OCI-LY7 (cell line): ENCODE data around the gene SPATA3. TPM values are rescaled to one million over a fixed set of nuclear protein-coding genes. Genes with fewer than 3 reads are reported as not detected.

ENCODE experiments used
- BruUV-seq: library from RNA; stranded (reverse); fragments of 400-500 nt; replicated peaks from 2 replicates; lab custom pipeline; 2021; lab: Mats Ljungman, UMichigan
- CTCF ChIA-PET: fragments of 300-600 bp; sonication (Branson Sonifier 250); formaldehyde crosslinking; loops from one replicate; lab custom pipeline; 2022; ENCODE audit warnings: antibody characterized with exemption; ENCODE audit not compliant: unreplicated experiment; lab: Charles Lee
- POLR2A ChIA-PET: fragments of 300-600 bp; sonication (Branson Sonifier 250); formaldehyde crosslinking; loops from one replicate; lab custom pipeline; 2022; ENCODE audit warnings: antibody characterized with exemption; lab: Charles Lee
- DNase-seq: peaks from one replicate; pipeline ENCODE4 v3.0.0-alpha.2; 2015; ENCODE audit warnings: low spot score
- H2AFZ ChIP-seq: fragments of 200-600 bp; sonication (generic), shearing (Covaris generic); 2 replicates; pipeline ENCODE4 v1.6.1; 2014; ENCODE audit warnings: mild to moderate bottlenecking, antibody characterized with exemption, low read length, moderate library complexity
- H3K27ac ChIP-seq: fragments of 200-600 bp; sonication (generic); 2 replicates; pipeline ENCODE4 v1.5.1; 2014; ENCODE audit warnings: mixed run types, low read depth, mild to moderate bottlenecking, moderate library complexity, low read length, inconsistent platforms; ENCODE audit not compliant: poor library complexity, severe bottlenecking
- H3K36me3 ChIP-seq: fragments of 200-600 bp; sonication (generic); 2 replicates; pipeline ENCODE4 v1.6.1; 2014; ENCODE audit warnings: mild to moderate bottlenecking, antibody characterized with exemption, low read length, moderate library complexity, mixed read lengths; ENCODE audit not compliant: insufficient read depth
- H3K4me1 ChIP-seq: fragments of 200-600 bp; sonication (generic); 2 replicates; pipeline ENCODE4 v1.5.1; 2014; ENCODE audit warnings: mild to moderate bottlenecking, low read length; ENCODE audit not compliant: insufficient read depth, poor library complexity, severe bottlenecking
- H3K4me2 ChIP-seq: fragments of 200-600 bp; sonication (generic); 2 replicates; pipeline ENCODE4 v1.6.1; 2014; ENCODE audit warnings: mild to moderate bottlenecking, low read length
- H3K4me3 ChIP-seq: fragments of 200-600 bp; sonication (generic); 2 replicates; pipeline ENCODE4 v1.5.1; 2014; ENCODE audit warnings: mild to moderate bottlenecking, low read depth, low read length; ENCODE audit not compliant: poor library complexity, severe bottlenecking
- H3K79me2 ChIP-seq: fragments of 200-600 bp; sonication (generic); 2 replicates; pipeline ENCODE4 v1.6.1; 2016; ENCODE audit warnings: low read depth, mild to moderate bottlenecking, low read length, moderate library complexity, mixed read lengths; ENCODE audit not compliant: insufficient read depth
- H3K9me2 ChIP-seq: fragments of 200-600 bp; sonication (generic); 2 replicates; pipeline ENCODE4 v1.6.1; 2016; ENCODE audit warnings: mild to moderate bottlenecking, low read length, mixed read lengths; ENCODE audit not compliant: insufficient read depth
- H3K9me3 ChIP-seq: fragments of 200-600 bp; sonication (generic); 2 replicates; pipeline ENCODE4 v1.6.1; 2014; ENCODE audit warnings: mild to moderate bottlenecking, mixed run types, low read length, mixed read lengths
- H4K20me1 ChIP-seq: fragments of 200-600 bp; sonication (generic); 2 replicates; pipeline ENCODE4 v1.6.1; 2014; ENCODE audit warnings: mild to moderate bottlenecking, antibody characterized with exemption, low read length, moderate library complexity, mixed read lengths; ENCODE audit not compliant: insufficient read depth
- EZH2phosphoT487 ChIP-seq: fragments of 200-600 bp; sonication (generic); IDR thresholded peaks from 2 replicates; pipeline ENCODE4 v1.6.1; 2018; ENCODE audit warnings: low read depth, borderline replicate concordance, mild to moderate bottlenecking, mixed run types, antibody characterized with exemption, low read length, moderate library complexity, mixed read lengths
- intact Hi-C: fragments of 100-400 bp; cut with micrococcal nuclease; formaldehyde crosslinking; loops from one replicate; pipeline ENCODE4 v1.10.0; 2022; ENCODE audit not compliant: unreplicated experiment
- total RNA-seq, 2 experiments: library from RNA; depleted of rRNA in 1 of 2; stranded (reverse); fragments of >200 nt in 1 of 2; shearing (Covaris generic) in 1 of 2; gene quantifications; 2 replicates each; pipeline ENCODE4 v1.2.3, GENCODE V29; 2014 to 2022
- TF ChIP-seq, protein P1 (sequence below): fragments of 200-600 bp; sonication (generic); conservative IDR thresholded peaks from 2 replicates; pipeline ENCODE4 v1.5.1; 2014; ENCODE audit warnings: mild to moderate bottlenecking, antibody characterized with exemption, low read length, moderate library complexity, mixed read lengths

The SPATA3 gene
- total RNA-seq, 2 experiments from 2014 or later: not detected

DNA sequence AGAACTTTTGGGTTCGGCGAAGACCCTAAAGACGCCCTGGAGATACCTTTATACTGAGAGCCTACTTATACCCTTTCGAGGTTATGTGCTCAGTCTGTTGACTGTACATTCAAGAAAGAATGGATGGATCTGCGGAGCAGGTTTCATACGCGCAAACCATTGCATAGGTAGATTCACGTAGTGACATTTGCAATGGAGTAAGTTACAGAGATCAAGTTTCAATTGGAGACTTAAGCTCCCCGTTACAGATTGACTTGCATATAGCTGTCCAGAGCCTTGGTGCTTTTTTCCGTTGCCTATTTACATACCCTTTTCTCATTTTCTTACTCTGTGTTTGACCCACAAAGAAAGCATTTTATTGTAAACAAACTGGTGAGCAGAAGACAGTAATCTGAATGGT, 61.7 kb downstream of the SPATA3 start:
- Histone ChIP-seq H3K4me3 (peak overlapping the region; percentile 99), H3K27ac (no peak overlapping the region), H4K20me1 (peaks cover 27% of the 10 kb centered on the region), H2AFZ (no peak overlapping the region), H3K36me3 (peaks cover 32% of the 10 kb centered on the region), H3K9me2 (no peaks in the 10 kb centered on the region), H3K4me2 (peak overlapping the region; percentile 92), H3K4me1 (peaks cover 27% of the 10 kb centered on the region), H3K79me2 (peaks cover 48% of the 10 kb centered on the region), H3K9me3 (no peaks in the 10 kb centered on the region)
- no TSS peak for BruUV-seq
- TF ChIP-seq, protein P1, sequence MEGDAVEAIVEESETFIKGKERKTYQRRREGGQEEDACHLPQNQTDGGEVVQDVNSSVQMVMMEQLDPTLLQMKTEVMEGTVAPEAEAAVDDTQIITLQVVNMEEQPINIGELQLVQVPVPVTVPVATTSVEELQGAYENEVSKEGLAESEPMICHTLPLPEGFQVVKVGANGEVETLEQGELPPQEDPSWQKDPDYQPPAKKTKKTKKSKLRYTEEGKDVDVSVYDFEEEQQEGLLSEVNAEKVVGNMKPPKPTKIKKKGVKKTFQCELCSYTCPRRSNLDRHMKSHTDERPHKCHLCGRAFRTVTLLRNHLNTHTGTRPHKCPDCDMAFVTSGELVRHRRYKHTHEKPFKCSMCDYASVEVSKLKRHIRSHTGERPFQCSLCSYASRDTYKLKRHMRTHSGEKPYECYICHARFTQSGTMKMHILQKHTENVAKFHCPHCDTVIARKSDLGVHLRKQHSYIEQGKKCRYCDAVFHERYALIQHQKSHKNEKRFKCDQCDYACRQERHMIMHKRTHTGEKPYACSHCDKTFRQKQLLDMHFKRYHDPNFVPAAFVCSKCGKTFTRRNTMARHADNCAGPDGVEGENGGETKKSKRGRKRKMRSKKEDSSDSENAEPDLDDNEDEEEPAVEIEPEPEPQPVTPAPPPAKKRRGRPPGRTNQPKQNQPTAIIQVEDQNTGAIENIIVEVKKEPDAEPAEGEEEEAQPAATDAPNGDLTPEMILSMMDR: no peak
- no peak for TF ChIP-seq EZH2phosphoT487
- POLR2A ChIA-PET: interaction anchor here (0.5 to 1.9 kb wide), 4 partner anchors 12 to 397 kb away, joined by 3 to 6 read pairs (median 4); no protein-coding TSS in a partner anchor
- CTCF ChIA-PET: interaction anchor here (0.6 kb wide), 1 partner anchor 44 kb away, joined by 3 read pairs; no protein-coding TSS in a partner anchor
- no peak for DNase-seq
- intact Hi-C loops: no loop called here

Other genes starting within 250 kb of the SPATA3 start
- gene ITM2C, start 131.2 kb upstream of the SPATA3 start, total RNA-seq (2014; rRNA removed; shearing (Covaris generic)): not detected in 2 replicates
- gene ITM2C, start 131.2 kb upstream of the SPATA3 start, total RNA-seq (2022): not detected in 2 replicates
- 0.22 TPM in 1 of 2 replicates, not detected in the other for gene GPR55, start 70.9 kb upstream of the SPATA3 start, total RNA-seq (2014; rRNA removed; shearing (Covaris generic))
- gene GPR55, start 70.9 kb upstream of the SPATA3 start, total RNA-seq (2022): not detected in 2 replicates
- gene C2orf72, start 41.4 kb downstream of the SPATA3 start, total RNA-seq (2014; rRNA removed; shearing (Covaris generic)): not detected in 2 replicates
- not detected in 2 replicates for gene C2orf72, start 41.4 kb downstream of the SPATA3 start, total RNA-seq (2022)
- gene PSMD1, start 60.7 kb downstream of the SPATA3 start, total RNA-seq (2014; rRNA removed; shearing (Covaris generic)): 60.5 and 74.5 TPM in 2 replicates
- 81.2 and 105 TPM in 2 replicates for gene PSMD1, start 60.7 kb downstream of the SPATA3 start, total RNA-seq (2022)
- not detected in 2 replicates for gene HTR2B, start 128.9 kb downstream of the SPATA3 start, total RNA-seq (2014; rRNA removed; shearing (Covaris generic))
- not detected in 2 replicates for gene HTR2B, start 128.9 kb downstream of the SPATA3 start, total RNA-seq (2022)
- 6.6 and 10.9 TPM in 2 replicates for gene ARMC9, start 202.5 kb downstream of the SPATA3 start, total RNA-seq (2014; rRNA removed; shearing (Covaris generic))
- 11.0 and 12.2 TPM in 2 replicates for gene ARMC9, start 202.5 kb downstream of the SPATA3 start, total RNA-seq (2022)